ENCODE measurements around the gene ZFPM1. TPM values are rescaled to one million over a fixed set of nuclear protein-coding genes. Genes with fewer than 3 reads are reported as not detected.
A peak's percentile ranks its signal among the peaks of the same experiment; 100 is the strongest.

The ZFPM1 gene
- 4.0 and 4.1 TPM in 2 replicates for polyA plus RNA-seq (2013)

DNA sequence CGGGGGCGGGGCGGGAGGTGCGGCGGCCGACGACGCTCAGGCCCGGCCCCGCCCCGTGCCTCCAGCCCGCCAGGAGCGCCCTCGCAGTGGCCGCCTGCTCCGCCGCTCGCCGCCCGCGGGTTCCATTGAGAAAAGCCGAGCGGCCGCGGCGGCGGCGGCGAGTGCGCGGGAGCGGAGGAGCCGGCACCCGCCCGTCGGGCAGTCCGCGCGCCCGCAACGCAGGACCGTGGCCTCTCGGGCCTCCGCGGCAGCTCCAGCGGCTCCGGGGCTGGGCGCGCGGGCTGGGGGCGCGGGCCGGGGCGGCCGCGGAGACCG, at the start of gene ZFPM1:
TSS of gene ZFPM1 (plus strand) at position 64 of the 315 bp plus-strand sequence. CDS start 359 bp downstream, outside the sequence.
- Histone ChIP-seq H3K9ac (ENCODE audit: low read length) (no peak within 1 kb of the TSS), H3K9me3 (ENCODE audit: insufficient read depth, low read depth, low read length) (no peaks in the 10 kb centered on the region), H3K4me2 (ENCODE audit: low read length) (peak within 1 kb of the TSS; percentile 86), H3K79me1 (ENCODE audit: low read length) (peaks cover 11% of the 10 kb centered on the region), H3K36me3 (ENCODE audit: control insufficient read depth in 1 of 2, insufficient read depth in 2 of 2, low read length in 2 of 2) (no peaks in the 10 kb centered on the region), H3K23ac (ENCODE audit: low read length) (no peak within 1 kb of the TSS), H4K91ac (ENCODE audit: low read depth, low read length) (peak within 1 kb of the TSS; percentile 71), H2BK120ac (ENCODE audit: insufficient read depth, low read length, poor library complexity) (peak within 1 kb of the TSS; percentile 39), H3K4me1 (ENCODE audit: control insufficient read depth in 1 of 2, insufficient read depth in 2 of 2, low read length in 2 of 2) (peaks cover 18 to 22% of the 10 kb centered on the region in 2 experiments), H2AK5ac (ENCODE audit: low read length) (peak within 1 kb of the TSS; percentile 50), H3K4ac (ENCODE audit: low read depth, low read length) (peak within 1 kb of the TSS; percentile 30), H2BK12ac (ENCODE audit: low read length) (no peak within 1 kb of the TSS), H3K27me3 (ENCODE audit: insufficient read depth, low read length) (no peaks in the 10 kb centered on the region), H3K79me2 (ENCODE audit: control insufficient read depth, insufficient read depth, low read length, poor library complexity) (peaks cover 4% of the 10 kb centered on the region), H3K4me3 (ENCODE audit: low read depth, low read length) (peak within 1 kb of the TSS; percentile 77), H4K8ac (ENCODE audit: low read depth, low read length) (peak within 1 kb of the TSS; percentile 31), H4K12ac (ENCODE audit: low read depth, low read length) (no peak within 1 kb of the TSS), H2AFZ (ENCODE audit: insufficient read depth, low read length, poor library complexity) (peak within 1 kb of the TSS; percentile 30), H3K14ac (ENCODE audit: low read length) (peak within 1 kb of the TSS; percentile 65), H3K27ac (ENCODE audit: low read depth, low read length) (peak within 1 kb of the TSS; percentile 64), H2BK5ac (ENCODE audit: low read depth, low read length, poor library complexity) (peak within 1 kb of the TSS; percentile 53), H3K18ac (ENCODE audit: low read length) (peak within 1 kb of the TSS; percentile 85)
- no CpG with 5 or more reads among the region's 57 CpGs for WGBS (ENCODE audit: extremely low coverage, insufficient coverage, insufficient read length)
- no peak for DNase-seq

DNA sequence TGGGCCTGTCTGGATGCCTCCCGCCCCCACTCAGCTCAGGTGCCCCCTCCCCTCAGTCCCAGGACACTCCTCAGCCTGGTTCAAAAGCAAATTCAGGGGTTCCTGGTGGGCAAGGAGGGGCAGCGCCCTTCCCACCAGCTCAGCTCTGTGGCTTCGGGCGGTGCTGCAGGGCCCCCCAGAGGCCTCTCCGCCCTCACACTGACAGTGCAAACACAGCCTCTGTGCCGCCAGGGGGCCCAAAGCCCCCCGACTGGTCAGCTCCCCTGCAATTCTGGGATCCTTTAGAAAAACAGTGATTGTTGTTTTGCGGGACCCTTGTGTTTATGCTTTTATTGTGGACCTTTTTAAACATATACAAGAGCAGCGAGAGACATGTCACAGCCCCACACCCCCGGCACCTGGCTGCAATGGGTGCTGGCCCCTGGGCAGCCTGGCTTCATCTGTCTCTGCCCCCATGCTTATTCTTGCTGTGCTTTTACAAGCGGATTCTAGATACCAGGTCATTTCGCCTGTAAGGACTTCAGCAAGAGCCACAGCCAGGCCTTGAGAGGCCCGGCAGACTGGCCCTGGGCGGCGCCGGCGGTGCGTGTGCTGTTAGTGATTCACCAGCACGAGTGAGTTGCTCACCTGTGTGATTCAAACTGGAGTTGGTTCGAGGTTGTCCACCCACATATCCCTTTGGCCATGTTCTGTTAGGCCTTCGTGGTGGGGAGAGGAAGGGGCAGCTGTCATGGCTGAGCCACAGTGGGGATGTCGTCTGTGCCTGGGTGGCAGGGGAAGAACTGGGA, 49.1 kb upstream of the ZFPM1 start:
- Histone ChIP-seq H3K23ac (ENCODE audit: low read length) (no peak overlapping the region), H4K91ac (ENCODE audit: low read depth, low read length) (no peak overlapping the region), H4K8ac (ENCODE audit: low read depth, low read length) (no peak overlapping the region), H3K4me1 (ENCODE audit: control insufficient read depth in 1 of 2, insufficient read depth in 2 of 2, low read length in 2 of 2) (no peaks in the 10 kb centered on the region), H3K14ac (ENCODE audit: low read length) (no peak overlapping the region), H3K18ac (ENCODE audit: low read length) (no peak overlapping the region), H3K4ac (ENCODE audit: low read depth, low read length) (no peak overlapping the region), H3K4me3 (ENCODE audit: low read depth, low read length) (no peak overlapping the region), H4K12ac (ENCODE audit: low read depth, low read length) (no peak overlapping the region), H3K9ac (ENCODE audit: low read length) (no peak overlapping the region), H3K27ac (ENCODE audit: low read depth, low read length) (no peak overlapping the region), H2BK5ac (ENCODE audit: low read depth, low read length, poor library complexity) (no peak overlapping the region), H2AK5ac (ENCODE audit: low read length) (no peak overlapping the region), H3K36me3 (ENCODE audit: control insufficient read depth in 1 of 2, insufficient read depth in 2 of 2, low read length in 2 of 2) (no peaks in the 10 kb centered on the region), H3K79me1 (ENCODE audit: low read length) (no peaks in the 10 kb centered on the region), H2BK120ac (ENCODE audit: insufficient read depth, low read length, poor library complexity) (no peak overlapping the region), H2BK12ac (ENCODE audit: low read length) (no peak overlapping the region), H3K4me2 (ENCODE audit: low read length) (no peak overlapping the region), H3K27me3 (ENCODE audit: insufficient read depth, low read length) (no peaks in the 10 kb centered on the region), H2AFZ (ENCODE audit: insufficient read depth, low read length, poor library complexity) (no peak overlapping the region), H3K79me2 (ENCODE audit: control insufficient read depth, insufficient read depth, low read length, poor library complexity) (no peaks in the 10 kb centered on the region), H3K9me3 (ENCODE audit: insufficient read depth, low read depth, low read length) (peaks cover 5% of the 10 kb centered on the region)
- WGBS (ENCODE audit: extremely low coverage, insufficient coverage, insufficient read length), result no CpG with 5 or more reads among the region's 22 CpGs
- DNase-seq, result no peak

DNA sequence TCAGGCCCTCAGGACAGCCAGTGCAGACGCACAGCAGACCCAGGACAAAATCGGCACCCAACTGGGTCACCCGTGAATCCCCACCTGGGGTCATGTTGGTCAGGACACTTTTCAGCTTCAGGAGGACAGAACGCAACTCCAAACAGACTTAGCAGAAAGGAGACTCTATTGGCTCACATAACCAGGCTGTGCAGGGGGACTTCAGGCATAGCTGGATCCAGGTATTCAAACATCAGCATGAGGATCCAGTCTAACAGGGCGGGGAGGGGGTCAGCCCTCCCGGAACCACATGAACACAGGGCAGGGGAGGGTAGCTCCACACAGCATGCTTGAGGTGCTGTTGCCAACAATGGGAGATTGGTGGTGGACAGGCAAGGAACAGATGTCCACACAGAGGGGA, 48.3 kb upstream of the ZFPM1 start:
- no peaks in the 10 kb centered on the region for H3K4me1 ChIP-seq (ENCODE audit: control insufficient read depth in 1 of 2, insufficient read depth in 2 of 2, low read length in 2 of 2)
- H2AK5ac ChIP-seq (ENCODE audit: low read length), result no peak overlapping the region
- H2BK5ac ChIP-seq (ENCODE audit: low read depth, low read length, poor library complexity), result no peak overlapping the region
- H3K9me3 ChIP-seq (ENCODE audit: insufficient read depth, low read depth, low read length), result peaks cover 5% of the 10 kb centered on the region
- H3K4me2 ChIP-seq (ENCODE audit: low read length), result no peak overlapping the region
- no peaks in the 10 kb centered on the region for H3K79me1 ChIP-seq (ENCODE audit: low read length)
- no peak for DNase-seq
- no peak overlapping the region for H4K8ac ChIP-seq (ENCODE audit: low read depth, low read length)
- no peak overlapping the region for H3K9ac ChIP-seq (ENCODE audit: low read length)
- no peak overlapping the region for H3K27ac ChIP-seq (ENCODE audit: low read depth, low read length)
- no peak overlapping the region for H4K12ac ChIP-seq (ENCODE audit: low read depth, low read length)
- no peaks in the 10 kb centered on the region for H3K27me3 ChIP-seq (ENCODE audit: insufficient read depth, low read length)
- no CpG with 5 or more reads among the region's 6 CpGs for WGBS (ENCODE audit: extremely low coverage, insufficient coverage, insufficient read length)
- no peak overlapping the region for H2BK12ac ChIP-seq (ENCODE audit: low read length)
- no peak overlapping the region for H3K23ac ChIP-seq (ENCODE audit: low read length)
- H3K79me2 ChIP-seq (ENCODE audit: control insufficient read depth, insufficient read depth, low read length, poor library complexity), result no peaks in the 10 kb centered on the region
- H2AFZ ChIP-seq (ENCODE audit: insufficient read depth, low read length, poor library complexity), result no peak overlapping the region
- no peak overlapping the region for H3K18ac ChIP-seq (ENCODE audit: low read length)
- no peak overlapping the region for H3K4ac ChIP-seq (ENCODE audit: low read depth, low read length)
- no peak overlapping the region for H3K4me3 ChIP-seq (ENCODE audit: low read depth, low read length)
- no peak overlapping the region for H2BK120ac ChIP-seq (ENCODE audit: insufficient read depth, low read length, poor library complexity)
- H3K36me3 ChIP-seq (ENCODE audit: control insufficient read depth in 1 of 2, insufficient read depth in 2 of 2, low read length in 2 of 2), result no peaks in the 10 kb centered on the region
- no peak overlapping the region for H4K91ac ChIP-seq (ENCODE audit: low read depth, low read length)
- no peak overlapping the region for H3K14ac ChIP-seq (ENCODE audit: low read length)

- H3K4me2 ChIP-seq (ENCODE audit: low read length), result no peak overlapping the region
- no peak overlapping the region for H2AFZ ChIP-seq (ENCODE audit: insufficient read depth, low read length, poor library complexity)
- H3K27me3 ChIP-seq (ENCODE audit: insufficient read depth, low read length), result no peaks in the 10 kb centered on the region
- no peak overlapping the region for H3K27ac ChIP-seq (ENCODE audit: low read depth, low read length)
- H2BK120ac ChIP-seq (ENCODE audit: insufficient read depth, low read length, poor library complexity), result no peak overlapping the region
- no peak overlapping the region for H3K4me3 ChIP-seq (ENCODE audit: low read depth, low read length)
- no CpG with 5 or more reads among the region's 29 CpGs for WGBS (ENCODE audit: extremely low coverage, insufficient coverage, insufficient read length)
- no peak overlapping the region for H2BK12ac ChIP-seq (ENCODE audit: low read length)
- H3K18ac ChIP-seq (ENCODE audit: low read length), result no peak overlapping the region
- H3K79me2 ChIP-seq (ENCODE audit: control insufficient read depth, insufficient read depth, low read length, poor library complexity), result no peaks in the 10 kb centered on the region
- no peak overlapping the region for H2AK5ac ChIP-seq (ENCODE audit: low read length)
- H3K79me1 ChIP-seq (ENCODE audit: low read length), result no peaks in the 10 kb centered on the region
- H3K9ac ChIP-seq (ENCODE audit: low read length), result no peak overlapping the region
- H3K14ac ChIP-seq (ENCODE audit: low read length), result no peak overlapping the region
- no peak overlapping the region for H3K23ac ChIP-seq (ENCODE audit: low read length)
- H3K36me3 ChIP-seq (ENCODE audit: control insufficient read depth in 1 of 2, insufficient read depth in 2 of 2, low read length in 2 of 2), result no peaks in the 10 kb centered on the region
- H3K9me3 ChIP-seq (ENCODE audit: insufficient read depth, low read depth, low read length), result peaks cover 5% of the 10 kb centered on the region
- no peaks in the 10 kb centered on the region for H3K4me1 ChIP-seq (ENCODE audit: control insufficient read depth in 1 of 2, insufficient read depth in 2 of 2, low read length in 2 of 2)
- H2BK5ac ChIP-seq (ENCODE audit: low read depth, low read length, poor library complexity), result no peak overlapping the region
- no peak overlapping the region for H3K4ac ChIP-seq (ENCODE audit: low read depth, low read length)
- no peak overlapping the region for H4K91ac ChIP-seq (ENCODE audit: low read depth, low read length)
- H4K8ac ChIP-seq (ENCODE audit: low read depth, low read length), result no peak overlapping the region
- no peak for DNase-seq
- H4K12ac ChIP-seq (ENCODE audit: low read depth, low read length), result no peak overlapping the region
These were observed 47.6 kb upstream of the ZFPM1 start for GRCh38 chr16:88405216-88406060.

Data from trophoblast cell (in vitro differentiated cells and primary cell).